GM12874 (cell line): ENCODE data around the gene RGS7BP.

ENCODE experiments used
- TF ChIP-seq, protein P1 (sequence below): IDR thresholded peaks from 2 replicates; pipeline ENCODE4 v1.5.1; 2011; ENCODE audit warnings: low read depth, mild to moderate bottlenecking, control low read depth, low read length, moderate library complexity; ENCODE audit not compliant: insufficient read depth

Gene RGS7BP

DNA sequence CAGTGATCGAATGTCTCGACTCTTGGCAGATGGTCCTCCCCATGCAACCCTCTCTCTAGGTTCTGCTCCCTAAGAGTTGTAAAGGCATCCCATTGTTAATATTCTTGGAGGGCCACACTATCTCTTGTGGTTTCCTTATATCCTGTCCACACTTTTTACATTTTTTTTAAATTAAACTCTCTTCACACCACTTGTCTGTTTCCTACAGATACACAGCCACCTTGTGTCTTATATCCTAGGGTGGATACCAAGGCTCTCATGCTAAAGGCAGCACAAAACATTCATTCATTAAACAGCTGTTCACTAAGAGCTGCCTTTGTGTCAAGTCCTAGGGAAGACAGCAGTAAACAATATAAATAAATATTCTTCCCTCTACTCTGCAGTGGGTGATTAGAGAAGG is 124.0 kb downstream of the RGS7BP start:
- TF ChIP-seq, protein P1, sequence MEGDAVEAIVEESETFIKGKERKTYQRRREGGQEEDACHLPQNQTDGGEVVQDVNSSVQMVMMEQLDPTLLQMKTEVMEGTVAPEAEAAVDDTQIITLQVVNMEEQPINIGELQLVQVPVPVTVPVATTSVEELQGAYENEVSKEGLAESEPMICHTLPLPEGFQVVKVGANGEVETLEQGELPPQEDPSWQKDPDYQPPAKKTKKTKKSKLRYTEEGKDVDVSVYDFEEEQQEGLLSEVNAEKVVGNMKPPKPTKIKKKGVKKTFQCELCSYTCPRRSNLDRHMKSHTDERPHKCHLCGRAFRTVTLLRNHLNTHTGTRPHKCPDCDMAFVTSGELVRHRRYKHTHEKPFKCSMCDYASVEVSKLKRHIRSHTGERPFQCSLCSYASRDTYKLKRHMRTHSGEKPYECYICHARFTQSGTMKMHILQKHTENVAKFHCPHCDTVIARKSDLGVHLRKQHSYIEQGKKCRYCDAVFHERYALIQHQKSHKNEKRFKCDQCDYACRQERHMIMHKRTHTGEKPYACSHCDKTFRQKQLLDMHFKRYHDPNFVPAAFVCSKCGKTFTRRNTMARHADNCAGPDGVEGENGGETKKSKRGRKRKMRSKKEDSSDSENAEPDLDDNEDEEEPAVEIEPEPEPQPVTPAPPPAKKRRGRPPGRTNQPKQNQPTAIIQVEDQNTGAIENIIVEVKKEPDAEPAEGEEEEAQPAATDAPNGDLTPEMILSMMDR, result no peak

DNA sequence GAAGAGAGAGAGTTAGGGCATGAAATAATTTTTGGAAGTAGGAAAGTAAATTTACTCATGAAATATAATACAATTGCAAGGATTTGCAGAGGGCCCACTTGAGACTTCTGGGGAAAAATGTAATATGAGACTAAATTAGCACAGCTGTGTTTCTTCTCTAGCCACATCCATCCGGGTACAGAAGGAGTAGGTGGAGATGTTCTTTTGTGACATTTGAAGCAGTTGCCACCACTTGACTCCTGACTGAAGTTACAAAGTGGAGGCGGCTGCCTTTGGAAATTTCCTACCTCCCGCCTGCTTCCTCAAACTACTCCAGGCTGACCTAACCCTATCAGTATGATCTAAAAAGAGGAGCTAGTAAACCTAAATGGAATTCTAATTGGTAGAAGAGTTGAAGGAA is 126.4 kb downstream of the RGS7BP start:
- TF ChIP-seq, protein P1, result no peak

DNA sequence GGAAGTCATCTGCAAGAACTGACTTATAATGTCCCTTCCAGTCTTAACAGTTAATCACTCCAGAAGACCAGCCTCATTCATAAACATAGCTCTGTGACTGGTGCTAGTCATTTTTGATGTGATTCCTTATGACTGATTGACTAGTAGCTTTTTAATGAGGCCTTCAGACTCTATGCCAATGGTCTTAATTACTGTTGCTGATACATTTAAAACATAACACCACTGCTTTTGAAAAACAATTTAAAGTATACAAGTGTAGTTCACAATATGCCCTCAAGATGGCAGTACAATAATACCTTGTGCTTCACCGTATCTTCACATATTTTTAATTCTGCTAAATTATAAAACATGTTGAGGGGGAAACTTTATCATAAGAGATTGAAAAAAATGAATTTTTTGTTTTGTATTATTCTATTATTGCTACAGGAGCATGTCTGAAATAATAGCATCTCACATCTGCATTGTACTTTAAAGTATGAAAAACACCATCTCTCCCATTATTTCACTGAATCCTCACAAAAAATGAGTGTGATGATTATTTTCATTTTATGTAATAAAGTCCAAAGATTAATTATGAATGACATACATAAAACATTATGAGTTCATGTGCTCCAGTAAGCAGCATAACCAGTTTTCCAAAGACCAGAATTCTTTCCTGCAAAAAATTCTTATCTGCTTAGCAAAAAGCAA is 129.3 kb downstream of the RGS7BP start:
- TF ChIP-seq, protein P1, result peak; percentile 34; the same call in 1 of the 2 replicates

DNA sequence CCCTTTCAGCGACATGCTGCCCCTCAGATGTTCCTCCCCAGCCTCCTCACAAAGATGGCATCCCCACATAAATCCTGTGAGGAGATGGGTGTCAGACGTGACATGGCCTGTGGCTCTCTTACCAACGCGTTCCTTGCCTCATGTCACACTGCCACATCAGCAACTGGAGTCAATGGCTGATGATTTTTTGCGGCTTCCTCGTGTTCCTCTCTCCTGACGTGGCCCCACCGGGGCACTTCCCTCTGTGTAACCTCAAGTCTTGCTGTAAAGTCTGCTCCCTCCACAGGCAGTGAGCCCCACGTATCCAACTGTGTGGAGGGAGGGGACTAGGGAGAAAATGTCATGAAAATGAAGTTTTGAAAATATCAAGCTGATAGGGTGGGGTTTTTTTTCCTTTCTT is 131.3 kb downstream of the RGS7BP start:
- TF ChIP-seq, protein P1, result no peak

DNA sequence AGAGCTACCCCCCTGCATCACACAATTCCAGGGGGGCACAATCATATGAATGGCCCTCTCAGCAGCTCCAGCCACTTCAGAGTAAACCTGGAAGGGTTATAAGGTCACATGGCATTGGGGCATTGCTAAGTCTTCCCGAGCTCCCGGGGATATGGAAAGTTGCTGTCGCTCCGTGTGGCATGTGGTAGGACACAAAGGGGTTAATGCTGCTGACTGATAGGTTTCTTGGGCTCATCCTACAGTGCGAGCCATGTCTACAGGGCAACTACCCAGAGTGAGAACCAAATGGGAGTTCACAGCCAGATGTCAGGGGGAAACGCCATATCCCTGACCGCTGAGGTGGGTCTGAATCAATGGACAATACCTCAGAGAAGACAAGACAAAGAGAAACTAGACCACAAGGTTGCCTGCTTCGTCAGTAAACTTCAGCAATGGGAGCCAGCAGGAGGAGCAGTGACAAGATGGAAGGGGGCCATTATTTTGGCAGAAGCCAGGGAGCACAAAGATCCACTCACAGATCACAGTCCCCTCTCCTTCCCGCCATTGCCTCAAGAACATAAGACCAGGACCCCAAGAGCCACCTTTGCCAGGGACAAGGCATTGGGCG is 132.1 kb downstream of the RGS7BP start:
- TF ChIP-seq, protein P1, result no peak

DNA sequence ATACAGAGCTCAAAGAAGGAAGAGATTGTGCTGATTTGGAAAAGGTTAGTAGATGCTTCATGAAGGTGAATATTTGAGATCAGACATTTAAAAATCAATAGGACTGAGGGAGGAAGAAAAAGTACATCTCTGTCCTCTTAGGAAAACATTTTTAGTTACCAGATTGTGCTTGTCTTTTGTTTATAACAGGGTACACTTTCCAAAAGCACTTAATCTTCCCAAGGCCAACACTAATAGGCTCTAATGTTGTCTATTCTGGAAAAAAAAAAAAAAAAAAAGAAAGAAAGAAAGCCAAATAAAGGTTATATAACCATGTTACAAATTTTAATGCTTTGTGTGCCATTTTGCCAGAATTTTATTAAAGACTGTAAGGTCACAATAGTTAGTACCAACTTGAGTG is 139.0 kb downstream of the RGS7BP start:
- TF ChIP-seq, protein P1, result no peak

DNA sequence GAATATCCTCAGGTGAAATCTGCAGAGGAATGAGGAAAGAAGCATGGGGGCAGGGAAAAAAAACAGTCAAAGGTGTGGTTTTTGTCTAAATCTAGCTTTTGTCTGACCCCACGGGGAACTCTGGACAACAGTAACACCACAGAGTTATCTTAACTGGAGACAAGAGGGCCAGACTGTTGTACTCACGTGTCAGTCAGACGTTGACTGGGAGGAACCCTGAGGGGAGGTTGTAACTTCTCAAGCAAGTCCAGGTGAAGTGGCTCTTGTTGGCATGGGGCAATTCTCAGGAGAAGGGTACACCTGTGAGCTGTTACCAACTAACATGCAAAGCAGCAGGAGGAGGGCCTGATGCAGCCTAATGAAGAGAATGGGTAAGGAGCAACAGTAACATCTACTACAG is 140.4 kb downstream of the RGS7BP start:
- TF ChIP-seq, protein P1, result no peak
